ENCODE results near the gene ZNF836. TPM values are rescaled to one million over a fixed set of nuclear protein-coding genes. Genes with fewer than 3 reads are reported as not detected.

The ZNF836 gene
- total and polyA plus RNA-seq, 9 of the 15 experiments (the other 6 are each of a cell fraction or from before 2014, with no cell fraction given): 0.24 to 0.69 (median 0.64) TPM; not detected in 2

DNA sequence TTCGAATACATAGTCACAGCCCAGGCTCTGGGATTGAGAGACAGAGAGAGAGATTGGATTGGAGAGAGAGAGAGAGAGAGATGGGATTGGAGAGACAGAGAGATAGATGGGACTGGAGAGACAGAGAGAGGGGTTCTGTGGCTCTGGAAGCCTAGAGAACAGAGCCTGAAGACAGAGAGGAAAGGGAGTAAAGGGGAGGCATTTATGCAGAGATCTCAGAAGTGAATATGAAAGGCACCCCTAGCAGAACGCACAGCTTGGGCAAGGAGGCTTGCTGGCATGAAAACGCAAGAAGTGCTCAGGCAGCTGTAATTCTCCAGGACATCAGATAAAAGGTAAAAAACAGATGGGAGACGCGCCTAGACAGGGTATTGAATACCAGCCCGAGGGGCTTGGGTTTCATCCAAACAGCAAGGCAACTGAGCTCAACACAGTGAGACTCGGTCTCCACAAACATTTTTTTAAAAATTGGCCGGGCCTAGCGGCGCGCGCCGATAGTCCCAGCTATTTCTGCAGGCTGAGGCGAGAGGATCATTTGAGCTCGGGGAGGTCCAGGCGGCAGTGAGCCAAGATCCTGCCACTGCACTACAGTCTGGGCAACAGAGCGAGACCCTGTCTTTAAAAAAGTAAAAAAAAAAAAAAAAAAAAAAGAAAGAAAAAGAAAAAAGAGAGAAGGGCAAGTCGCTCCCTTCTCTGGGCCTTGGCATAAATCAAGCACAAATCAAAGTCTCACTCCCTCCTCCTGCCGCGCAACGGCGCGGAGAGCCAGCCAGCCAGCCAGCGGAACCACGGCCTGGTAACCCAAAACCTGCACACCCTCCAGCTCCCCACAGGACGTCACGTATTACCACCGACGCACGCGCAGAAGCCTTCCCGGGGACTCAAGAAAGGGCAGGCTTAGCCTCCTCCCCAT is 17.7 kb upstream of the ZNF836 start (continued):
- no peak for TF ChIP-seq CHCHD3 (CRISPR knock-in tag; IDR thresholded peaks at IDR 0.05)
- TF ChIP-seq FOXK2 (conservative IDR thresholded peaks at IDR 0.05 in 1 of 2, IDR thresholded peaks at IDR 0.05 in 1 of 2; ENCODE audit: low read depth in 2 of 2): 0 out of 4 replicates have a peak, but pooled peaks of 1 of the 2 experiments have one; percentile 10
- TF ChIP-seq, protein P1, sequence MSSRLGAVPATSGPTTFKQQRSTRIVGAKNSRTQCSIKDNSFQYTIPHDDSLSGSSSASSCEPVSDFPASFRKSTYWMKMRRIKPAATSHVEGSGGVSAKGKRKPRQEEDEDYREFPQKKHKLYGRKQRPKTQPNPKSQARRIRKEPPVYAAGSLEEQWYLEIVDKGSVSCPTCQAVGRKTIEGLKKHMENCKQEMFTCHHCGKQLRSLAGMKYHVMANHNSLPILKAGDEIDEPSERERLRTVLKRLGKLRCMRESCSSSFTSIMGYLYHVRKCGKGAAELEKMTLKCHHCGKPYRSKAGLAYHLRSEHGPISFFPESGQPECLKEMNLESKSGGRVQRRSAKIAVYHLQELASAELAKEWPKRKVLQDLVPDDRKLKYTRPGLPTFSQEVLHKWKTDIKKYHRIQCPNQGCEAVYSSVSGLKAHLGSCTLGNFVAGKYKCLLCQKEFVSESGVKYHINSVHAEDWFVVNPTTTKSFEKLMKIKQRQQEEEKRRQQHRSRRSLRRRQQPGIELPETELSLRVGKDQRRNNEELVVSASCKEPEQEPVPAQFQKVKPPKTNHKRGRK (tag; IDR thresholded peaks at IDR 0.05): 0 out of 2 replicates have a peak, but pooled peaks have one; percentile 13
- TF ChIP-seq, protein P2, sequence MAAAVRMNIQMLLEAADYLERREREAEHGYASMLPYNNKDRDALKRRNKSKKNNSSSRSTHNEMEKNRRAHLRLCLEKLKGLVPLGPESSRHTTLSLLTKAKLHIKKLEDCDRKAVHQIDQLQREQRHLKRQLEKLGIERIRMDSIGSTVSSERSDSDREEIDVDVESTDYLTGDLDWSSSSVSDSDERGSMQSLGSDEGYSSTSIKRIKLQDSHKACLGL (CRISPR knock-in tag; IDR thresholded peaks at IDR 0.05; ENCODE audit: borderline replicate concordance, poor library complexity, severe bottlenecking): no peak
- TF ChIP-seq, protein P3, sequence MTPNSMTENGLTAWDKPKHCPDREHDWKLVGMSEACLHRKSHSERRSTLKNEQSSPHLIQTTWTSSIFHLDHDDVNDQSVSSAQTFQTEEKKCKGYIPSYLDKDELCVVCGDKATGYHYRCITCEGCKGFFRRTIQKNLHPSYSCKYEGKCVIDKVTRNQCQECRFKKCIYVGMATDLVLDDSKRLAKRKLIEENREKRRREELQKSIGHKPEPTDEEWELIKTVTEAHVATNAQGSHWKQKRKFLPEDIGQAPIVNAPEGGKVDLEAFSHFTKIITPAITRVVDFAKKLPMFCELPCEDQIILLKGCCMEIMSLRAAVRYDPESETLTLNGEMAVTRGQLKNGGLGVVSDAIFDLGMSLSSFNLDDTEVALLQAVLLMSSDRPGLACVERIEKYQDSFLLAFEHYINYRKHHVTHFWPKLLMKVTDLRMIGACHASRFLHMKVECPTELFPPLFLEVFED (CRISPR knock-in tag; conservative IDR thresholded peaks at IDR 0.05): no peak
- peak; percentile 68; the same call in 1 of the 2 replicates for TF ChIP-seq ZNF384 (IDR thresholded peaks at IDR 0.05; ENCODE audit: low read depth, low read length)
- TF ChIP-seq, protein P4, sequence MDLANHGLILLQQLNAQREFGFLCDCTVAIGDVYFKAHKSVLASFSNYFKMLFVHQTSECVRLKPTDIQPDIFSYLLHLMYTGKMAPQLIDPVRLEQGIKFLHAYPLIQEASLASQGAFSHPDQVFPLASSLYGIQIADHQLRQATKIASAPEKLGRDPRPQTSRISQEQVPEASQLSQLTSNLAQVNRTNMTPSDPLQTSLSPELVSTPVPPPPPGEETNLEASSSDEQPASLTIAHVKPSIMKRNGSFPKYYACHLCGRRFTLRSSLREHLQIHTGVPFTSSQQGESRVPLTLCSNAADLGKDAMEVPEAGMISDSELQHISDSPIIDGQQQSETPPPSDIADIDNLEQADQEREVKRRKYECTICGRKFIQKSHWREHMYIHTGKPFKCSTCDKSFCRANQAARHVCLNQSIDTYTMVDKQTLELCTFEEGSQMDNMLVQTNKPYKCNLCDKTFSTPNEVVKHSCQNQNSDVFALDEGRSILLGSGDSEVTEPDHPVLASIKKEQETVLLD (IDR thresholded peaks at IDR 0.05): peak; percentile 87
- no peak for TF ChIP-seq GATAD2B (IDR thresholded peaks at IDR 0.05; ENCODE audit: borderline replicate concordance)
- TF ChIP-seq, protein P5, sequence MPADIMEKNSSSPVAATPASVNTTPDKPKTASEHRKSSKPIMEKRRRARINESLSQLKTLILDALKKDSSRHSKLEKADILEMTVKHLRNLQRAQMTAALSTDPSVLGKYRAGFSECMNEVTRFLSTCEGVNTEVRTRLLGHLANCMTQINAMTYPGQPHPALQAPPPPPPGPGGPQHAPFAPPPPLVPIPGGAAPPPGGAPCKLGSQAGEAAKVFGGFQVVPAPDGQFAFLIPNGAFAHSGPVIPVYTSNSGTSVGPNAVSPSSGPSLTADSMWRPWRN (IDR thresholded peaks at IDR 0.05; ENCODE audit: low read depth): peak; percentile 19; the same call in 1 of the 2 replicates
- TF ChIP-seq ZNF583 (CRISPR knock-in tag; IDR thresholded peaks at IDR 0.05): no peak
- TF ChIP-seq YBX1 (IDR thresholded peaks at IDR 0.05): no peak
- TF ChIP-seq, protein P6, sequence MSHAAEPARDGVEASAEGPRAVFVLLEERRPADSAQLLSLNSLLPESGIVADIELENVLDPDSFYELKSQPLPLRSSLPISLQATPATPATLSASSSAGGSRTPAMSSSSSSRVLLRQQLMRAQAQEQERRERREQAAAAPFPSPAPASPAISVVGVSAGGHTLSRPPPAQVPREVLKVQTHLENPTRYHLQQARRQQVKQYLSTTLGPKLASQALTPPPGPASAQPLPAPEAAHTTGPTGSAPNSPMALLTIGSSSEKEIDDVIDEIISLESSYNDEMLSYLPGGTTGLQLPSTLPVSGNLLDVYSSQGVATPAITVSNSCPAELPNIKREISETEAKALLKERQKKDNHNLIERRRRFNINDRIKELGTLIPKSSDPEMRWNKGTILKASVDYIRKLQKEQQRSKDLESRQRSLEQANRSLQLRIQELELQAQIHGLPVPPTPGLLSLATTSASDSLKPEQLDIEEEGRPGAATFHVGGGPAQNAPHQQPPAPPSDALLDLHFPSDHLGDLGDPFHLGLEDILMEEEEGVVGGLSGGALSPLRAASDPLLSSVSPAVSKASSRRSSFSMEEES (CRISPR knock-in tag; IDR thresholded peaks at IDR 0.05): no peak
- TF ChIP-seq PHF8 (IDR thresholded peaks at IDR 0.05; ENCODE audit: borderline replicate concordance, low read length): peak; percentile 32; the same call in 1 of the 2 replicates
- TF ChIP-seq POLR2G (IDR thresholded peaks at IDR 0.05; ENCODE audit: low read depth, low read length): peak; percentile 41
- TF ChIP-seq, protein P7, sequence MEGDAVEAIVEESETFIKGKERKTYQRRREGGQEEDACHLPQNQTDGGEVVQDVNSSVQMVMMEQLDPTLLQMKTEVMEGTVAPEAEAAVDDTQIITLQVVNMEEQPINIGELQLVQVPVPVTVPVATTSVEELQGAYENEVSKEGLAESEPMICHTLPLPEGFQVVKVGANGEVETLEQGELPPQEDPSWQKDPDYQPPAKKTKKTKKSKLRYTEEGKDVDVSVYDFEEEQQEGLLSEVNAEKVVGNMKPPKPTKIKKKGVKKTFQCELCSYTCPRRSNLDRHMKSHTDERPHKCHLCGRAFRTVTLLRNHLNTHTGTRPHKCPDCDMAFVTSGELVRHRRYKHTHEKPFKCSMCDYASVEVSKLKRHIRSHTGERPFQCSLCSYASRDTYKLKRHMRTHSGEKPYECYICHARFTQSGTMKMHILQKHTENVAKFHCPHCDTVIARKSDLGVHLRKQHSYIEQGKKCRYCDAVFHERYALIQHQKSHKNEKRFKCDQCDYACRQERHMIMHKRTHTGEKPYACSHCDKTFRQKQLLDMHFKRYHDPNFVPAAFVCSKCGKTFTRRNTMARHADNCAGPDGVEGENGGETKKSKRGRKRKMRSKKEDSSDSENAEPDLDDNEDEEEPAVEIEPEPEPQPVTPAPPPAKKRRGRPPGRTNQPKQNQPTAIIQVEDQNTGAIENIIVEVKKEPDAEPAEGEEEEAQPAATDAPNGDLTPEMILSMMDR (IDR thresholded peaks at IDR 0.05 in 2 of 3, conservative IDR thresholded peaks at IDR 0.05 in 1 of 3; ENCODE audit: insufficient read depth in 2 of 3, low read depth in 1 of 3, low read length in 3 of 3): peak in 1 of 3 experiments; percentile 15; a peak in 1 of 6 replicates
- no peak for TF ChIP-seq NR2F6 (CRISPR knock-in tag; IDR thresholded peaks at IDR 0.05)

Measured in K562 (cell line).